GM21526 (cell line): ENCODE measurements around the gene ADAM8.
"Not testable (repeated sequence)": the region's sequence is repeated elsewhere in the genome, so short reads cannot be mapped to it uniquely, and the experiment has no call there.

Experiments used
- ATAC-seq: cut with Tn5 transposase; IDR thresholded peaks from one replicate; pipeline ENCODE4 v1.9.1; 2021; ENCODE audit warnings: moderate library complexity; ENCODE audit not compliant: unreplicated experiment, low FRiP score

Gene ADAM8

DNA sequence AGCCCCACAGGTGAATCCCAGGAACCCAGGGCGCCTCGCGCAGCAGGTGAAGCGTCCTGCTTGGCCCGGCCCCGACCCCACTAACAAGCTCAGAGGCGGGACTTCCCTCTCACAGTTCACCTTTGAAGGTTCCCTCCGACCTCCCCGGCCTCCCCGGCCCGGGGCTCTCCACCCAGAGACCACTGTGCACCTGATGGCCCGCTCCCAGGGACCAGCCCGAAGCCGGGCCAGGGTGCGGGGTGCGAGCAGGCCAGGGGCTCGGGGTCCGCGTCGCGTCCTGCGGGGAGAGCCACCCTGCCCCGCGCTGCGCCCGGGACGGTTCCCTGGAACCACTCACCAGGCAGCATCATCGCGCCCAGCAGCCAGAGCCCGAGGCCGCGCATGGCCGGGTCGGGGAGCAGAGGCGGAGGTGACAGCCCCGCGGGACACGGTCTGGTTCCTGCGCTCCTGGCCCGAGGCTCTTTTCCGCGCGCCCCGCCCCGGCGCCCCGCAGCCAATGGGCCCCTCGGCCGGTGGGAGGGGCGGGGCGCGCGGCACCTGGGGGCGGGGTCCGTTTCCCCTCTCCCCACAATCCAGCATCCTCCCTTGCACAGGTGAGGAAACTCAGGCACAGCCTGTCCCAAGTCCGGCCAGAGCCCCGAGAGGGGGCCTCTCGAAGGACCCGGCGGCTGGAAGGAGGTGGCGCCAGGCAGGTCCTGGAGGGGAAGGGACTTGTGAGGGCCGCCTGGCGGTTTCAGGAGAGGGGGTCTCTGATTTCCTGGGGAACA, at the start of gene ADAM8:
TSS of gene ADAM8 (minus strand) at position 434 of the 767 bp plus-strand sequence. CDS start at position 383, 51 bp downstream.
- ATAC-seq = peak; percentile 55

DNA sequence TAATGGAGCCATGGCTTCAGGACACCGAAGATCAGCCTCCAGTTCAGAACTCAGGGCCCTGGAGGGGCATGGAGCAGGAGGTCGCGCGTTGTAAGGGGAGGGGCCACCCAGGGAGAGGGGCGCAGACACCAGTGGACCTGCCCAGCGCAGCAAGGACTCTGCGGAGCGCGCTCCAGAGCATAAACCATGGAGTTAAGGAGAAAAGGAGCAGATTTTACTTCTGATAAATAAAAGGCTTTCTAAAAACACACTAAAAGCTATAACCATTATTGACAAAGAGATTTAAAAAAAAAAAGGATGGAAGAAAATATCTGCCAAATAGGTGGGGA, 49.5 kb upstream of the ADAM8 start:
- no peak for ATAC-seq

GRCh38 chr10:133325440-133326222, 49.0 kb upstream of the ADAM8 start:
- no peak for ATAC-seq

- no peak for ATAC-seq
Measured at GRCh38 chr10:133324857-133325260, 48.2 kb upstream of the ADAM8 start.

GRCh38 chr10:133324198-133324792, 47.6 kb upstream of the ADAM8 start:
- no peak for ATAC-seq

- ATAC-seq = not testable (repeated sequence)
Measured at GRCh38 chr10:133322064-133322709, 45.5 kb upstream of the ADAM8 start.

DNA sequence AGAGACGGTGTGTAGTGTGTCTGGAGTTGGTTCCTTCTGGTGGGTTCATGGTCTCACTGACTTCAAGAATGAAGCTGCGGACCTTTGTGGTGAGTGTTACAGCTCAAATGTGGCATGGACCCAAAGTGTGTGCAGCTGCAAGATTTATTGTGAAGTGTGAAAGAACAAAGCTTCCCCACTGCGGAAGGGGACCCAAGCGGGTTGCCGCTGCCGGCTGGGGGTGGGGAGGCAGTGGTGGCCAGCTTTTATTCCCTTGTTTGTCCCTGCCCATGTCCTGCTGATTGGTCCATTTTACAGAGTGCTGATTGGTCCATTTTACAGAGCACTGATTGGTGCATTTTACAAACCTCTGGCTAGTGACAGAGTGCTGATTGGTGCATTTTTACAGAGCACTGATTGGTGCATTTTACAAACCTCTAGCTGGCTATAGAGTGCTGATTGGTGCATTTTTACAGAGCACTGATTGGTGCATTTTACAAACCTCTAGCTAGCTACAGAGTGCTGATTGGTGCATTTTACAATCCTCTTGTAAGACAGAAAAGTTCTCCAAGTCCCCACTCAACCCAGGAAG, 44.3 kb upstream of the ADAM8 start:
- not testable (repeated sequence) for ATAC-seq

- peak; percentile 81 for ATAC-seq
Measured at GRCh38 chr10:133318494-133319127, 41.9 kb upstream of the ADAM8 start.

DNA sequence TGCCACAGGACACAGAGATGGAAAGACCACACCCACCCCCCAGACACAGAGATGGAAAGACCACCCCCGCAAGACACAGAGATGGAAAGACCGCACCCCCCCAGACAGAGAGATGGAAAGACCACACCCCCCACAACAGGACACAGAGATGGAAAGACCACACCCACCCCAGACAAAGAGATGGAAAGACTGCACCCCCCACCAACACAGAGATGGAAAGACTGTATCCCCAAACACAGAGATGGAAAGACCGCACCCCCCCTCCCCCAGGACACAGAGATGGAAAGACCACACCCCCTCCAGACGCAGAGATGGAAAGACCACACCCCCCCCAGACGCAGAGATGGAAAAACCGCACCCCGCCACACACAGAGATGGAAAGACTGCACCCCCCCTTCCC, 40.1 kb upstream of the ADAM8 start:
- ATAC-seq = no peak

- ATAC-seq = no peak
Measured at GRCh38 chr10:133316266-133316665, 39.6 kb upstream of the ADAM8 start.

DNA sequence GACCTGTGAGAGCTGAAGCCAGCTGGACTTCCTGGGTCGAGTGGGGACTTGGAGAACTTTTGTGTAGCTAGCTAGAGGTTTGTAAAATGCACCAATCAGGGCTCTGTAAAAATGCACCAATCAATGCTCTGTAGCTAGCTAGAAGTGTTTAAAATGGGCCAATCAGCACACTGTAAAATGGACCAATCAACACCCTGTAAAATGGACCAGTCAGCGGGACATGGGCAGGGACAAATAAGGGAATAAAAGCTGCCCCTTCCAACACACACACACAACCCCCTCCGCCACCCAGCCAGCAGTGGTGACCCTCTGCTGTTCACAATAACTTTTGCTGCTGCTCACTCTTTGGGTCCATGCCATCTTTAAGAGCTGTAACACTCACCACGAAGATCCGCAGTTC, 39.2 kb upstream of the ADAM8 start:
- ATAC-seq = no peak

DNA sequence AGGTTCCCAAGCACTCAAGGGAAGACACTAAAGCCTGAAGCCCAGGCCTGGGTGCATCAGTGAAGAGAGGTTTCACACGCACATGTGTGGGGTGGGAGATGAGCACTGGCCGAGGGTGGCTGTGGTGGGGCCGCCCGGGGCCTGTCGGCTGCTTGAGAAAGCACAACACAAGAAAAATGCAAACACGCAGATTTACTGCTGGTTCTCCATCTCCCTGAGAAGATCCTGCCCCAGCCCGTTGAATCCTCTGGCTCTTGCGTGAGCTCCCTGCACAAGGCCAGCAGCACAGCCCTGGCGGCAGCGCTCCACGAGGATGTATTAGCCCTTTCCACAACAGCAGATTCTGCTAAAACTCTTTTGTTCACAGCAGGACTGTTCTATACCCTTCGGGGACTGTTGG, 38.2 kb upstream of the ADAM8 start:
- no peak for ATAC-seq

- no peak for ATAC-seq
Measured at GRCh38 chr10:133313192-133313591, 36.5 kb upstream of the ADAM8 start.

GRCh38 chr10:133312769-133313145, 36.1 kb upstream of the ADAM8 start:
- ATAC-seq = no peak

DNA sequence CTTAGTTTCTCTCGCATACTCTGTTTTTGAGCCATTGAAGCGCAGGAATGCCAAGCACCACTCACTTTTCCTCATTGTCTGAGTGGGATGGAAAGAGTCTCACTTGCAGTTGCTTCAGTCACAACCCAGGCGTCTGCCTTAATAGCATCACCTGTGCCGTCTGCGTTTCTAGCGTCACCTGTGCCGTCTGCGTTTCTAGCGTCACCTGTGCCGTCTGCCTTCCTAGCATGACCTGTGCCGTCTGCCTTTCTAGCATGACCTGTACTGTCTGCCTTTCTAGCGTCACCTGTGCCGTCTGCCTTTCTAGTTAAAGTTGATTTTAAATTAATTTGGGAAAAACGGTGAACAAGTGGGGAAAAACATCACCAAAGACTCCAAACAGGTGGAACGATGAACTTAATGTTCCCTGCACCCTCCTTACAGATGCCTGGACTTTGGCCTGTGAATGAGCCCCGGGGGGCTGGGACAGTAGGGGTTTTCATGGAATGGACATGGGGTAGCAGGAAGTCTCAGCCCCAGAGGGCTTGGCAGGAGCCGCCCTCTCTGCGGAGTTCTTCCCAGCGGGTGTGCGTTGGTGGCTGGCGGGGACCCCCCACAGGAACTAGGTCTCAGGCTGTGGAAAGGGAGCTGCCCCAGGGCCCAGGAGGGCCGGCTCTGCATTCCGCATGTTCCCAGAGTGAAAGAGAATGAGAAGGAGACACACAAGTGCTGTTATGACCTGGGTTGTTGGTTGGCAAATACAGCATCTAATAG, 35.5 kb upstream of the ADAM8 start:
- ATAC-seq = no peak

DNA sequence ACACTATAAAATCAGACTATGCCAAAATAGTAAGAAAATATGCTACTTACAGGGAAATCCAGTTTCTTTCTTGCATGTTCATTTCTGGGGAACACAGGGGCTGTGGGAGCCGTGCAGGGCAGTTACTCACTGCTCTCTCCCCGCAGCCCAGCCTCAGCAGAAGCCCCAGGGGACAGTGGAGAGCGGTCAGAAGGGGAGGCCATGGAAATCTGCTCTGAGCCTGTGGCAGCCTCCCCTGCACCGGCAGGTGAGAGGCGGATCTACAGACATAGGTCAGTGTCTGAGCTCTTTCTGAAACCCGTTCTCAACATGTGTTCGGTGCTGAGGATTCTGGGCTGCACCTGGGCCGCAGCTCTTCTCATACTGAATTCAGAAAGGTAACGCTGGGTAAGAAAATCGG, 34.9 kb upstream of the ADAM8 start:
- no peak for ATAC-seq

DNA sequence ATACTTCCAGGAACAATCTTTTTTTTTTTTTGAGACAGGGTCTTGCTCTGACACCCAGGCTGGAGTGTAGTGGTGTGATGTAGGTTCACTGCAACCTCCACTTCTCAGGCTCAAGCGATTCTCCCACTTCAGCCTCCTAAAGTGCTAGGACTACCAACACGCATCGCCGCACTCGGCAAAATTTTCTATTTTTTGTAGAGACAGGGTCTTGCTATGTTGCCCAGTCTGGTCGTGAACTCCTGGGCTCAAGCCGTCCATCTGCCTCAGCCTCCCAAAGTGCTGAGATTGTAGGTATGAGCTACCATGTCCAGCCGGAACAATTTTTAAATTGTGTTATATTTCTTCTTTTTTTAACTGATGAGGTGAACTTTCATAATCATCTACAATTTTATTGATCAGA, 34.1 kb upstream of the ADAM8 start:
- no peak for ATAC-seq

GRCh38 chr10:133310399-133310755, 33.7 kb upstream of the ADAM8 start:
- no peak for ATAC-seq

- no peak for ATAC-seq
Measured at GRCh38 chr10:133309720-133310398, 33.2 kb upstream of the ADAM8 start.
